GM19238 (cell line): ENCODE results near the gene TOPAZ1.
A peak's percentile ranks its signal among the peaks of the same experiment; 100 is the strongest.
"Not testable (repeated sequence)": the region's sequence is repeated elsewhere in the genome, so short reads cannot be mapped to it uniquely, and the experiment has no call there.

Experiments
- DNase-seq: peaks from one replicate; pipeline ENCODE4 v3.0.0; 2011; ENCODE audit warnings: low spot score; ENCODE audit not compliant: insufficient read length

The TOPAZ1 gene

DNA sequence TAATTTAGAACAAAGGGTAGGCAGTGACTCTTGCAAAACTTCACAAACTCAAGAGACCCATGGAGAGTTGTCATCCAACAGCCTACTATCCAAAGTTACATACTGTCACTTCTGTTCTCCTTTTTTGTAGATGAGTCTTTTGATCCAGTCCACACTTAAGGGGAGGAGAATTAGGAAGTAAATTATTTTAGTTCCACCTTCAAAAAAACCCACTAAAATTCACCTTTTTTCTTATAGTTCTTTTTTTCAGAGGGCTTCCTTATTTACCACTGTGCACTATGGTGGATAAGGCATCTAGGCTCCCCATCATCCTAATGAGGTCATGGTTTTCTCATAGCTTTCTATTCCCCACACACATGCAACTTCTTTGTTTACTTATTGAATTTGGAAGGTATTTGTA is 88.3 kb downstream of the TOPAZ1 start:
- no peak for DNase-seq

DNA sequence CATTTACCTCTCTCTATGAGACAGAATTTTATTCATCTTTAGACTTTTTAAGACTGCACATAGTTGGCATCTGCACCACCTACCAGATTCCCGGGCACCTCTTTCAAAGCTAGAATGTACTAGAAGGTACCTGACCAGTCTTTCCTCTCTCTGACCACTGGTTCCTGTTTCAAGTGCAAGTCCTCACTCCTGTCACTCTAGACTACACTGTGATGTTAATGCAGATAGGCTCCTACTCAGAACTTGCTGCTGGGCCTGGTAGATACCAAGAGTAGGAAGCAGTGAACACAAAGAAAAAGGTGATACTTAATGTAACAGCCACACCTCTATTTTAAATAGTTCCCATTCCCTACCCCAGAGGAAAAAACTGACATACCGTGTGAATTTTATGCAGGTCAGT is 88.8 kb downstream of the TOPAZ1 start:
- DNase-seq: no peak

DNA sequence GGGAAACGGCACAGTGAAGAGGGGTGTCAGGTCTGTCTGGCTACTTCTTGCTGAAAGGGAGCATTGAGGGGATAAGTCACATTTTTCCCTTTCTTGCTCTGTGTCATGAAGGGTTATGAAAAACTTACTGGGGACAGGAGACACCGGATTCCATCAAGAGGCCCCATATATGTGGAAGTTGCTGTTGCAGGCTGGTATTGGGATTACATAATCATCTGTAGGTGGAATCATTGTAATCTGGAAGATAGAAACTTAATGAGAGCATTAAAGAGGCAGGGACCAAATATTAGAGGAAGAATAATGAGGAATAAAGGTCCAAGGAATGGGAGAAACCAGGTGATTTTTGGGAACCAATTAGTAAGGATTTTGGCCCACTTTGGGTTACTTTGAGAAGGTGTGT is 92.6 kb downstream of the TOPAZ1 start:
- no peak for DNase-seq

DNA sequence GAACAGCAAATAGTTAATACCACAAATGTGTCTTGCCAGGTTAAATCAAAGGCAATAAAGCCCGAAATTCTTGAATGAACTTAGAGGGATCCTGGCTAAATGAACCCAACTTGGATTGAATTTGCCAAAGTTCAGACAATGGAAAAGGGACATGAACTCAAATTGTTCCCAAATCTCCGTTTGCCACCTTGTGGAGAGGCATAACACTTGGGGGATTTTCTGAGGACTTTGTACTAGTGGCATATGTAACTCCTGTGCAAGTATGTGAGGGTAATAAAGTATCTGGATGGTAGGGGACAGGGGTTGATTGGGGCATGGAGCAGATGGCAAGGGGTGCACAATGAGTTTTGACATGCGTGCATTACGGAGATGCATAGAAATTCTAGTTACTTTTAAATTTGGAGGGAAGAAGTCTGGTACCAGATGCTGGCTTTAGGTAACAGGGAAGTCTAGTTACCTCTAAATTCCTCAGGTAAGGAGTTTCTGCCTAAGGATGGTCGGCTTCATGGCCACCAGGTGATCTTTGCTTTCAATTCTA is 95.6 kb downstream of the TOPAZ1 start:
- no peak for DNase-seq

DNA sequence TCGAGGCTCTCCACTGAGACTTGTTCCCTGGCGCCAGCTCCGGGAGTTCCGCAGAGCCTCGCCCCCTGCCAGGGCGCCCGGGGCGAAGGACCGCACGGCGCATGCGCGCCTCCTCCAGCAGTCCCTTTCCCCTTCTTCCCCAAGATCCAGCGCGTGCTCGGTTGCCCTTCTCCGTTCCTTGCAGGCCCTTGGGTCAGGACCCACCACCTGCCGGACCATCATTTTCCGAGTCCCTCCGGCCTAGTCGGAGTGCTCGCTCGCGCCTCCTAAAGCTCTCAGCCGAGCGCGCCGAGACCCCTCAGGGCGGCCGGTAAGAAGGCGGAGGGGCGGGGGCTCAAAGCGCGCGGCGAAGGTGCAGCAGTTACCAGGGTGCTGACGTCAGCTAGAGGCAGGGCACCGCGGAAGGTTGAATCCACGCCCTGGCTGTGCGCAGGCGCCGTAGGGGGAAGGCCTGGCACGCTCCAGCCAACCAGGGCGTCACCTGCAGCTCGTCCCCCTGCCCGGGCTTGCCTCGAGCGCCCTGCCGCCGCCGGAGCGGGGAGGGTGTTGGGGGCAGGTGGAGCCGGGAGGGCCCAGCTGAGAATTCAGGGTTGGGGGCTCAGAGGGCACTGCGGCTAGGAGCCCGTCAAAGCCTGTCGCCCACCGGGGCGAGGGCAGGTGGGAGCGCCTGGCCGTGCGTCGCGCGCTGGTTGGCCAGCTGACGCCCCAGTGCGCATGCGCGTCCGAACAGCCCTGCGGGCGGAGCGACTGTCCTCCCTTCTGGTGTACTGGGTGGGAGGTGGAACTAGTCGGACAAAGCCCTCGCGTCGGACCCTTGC is 96.5 kb downstream of the TOPAZ1 start, which contains the start of gene TCAIM:
TSS of gene TCAIM (plus strand) at position 757 of the 818 bp plus-strand sequence. CDS start 16,017 bp downstream, outside the sequence.
- peak; percentile 94 for DNase-seq

DNA sequence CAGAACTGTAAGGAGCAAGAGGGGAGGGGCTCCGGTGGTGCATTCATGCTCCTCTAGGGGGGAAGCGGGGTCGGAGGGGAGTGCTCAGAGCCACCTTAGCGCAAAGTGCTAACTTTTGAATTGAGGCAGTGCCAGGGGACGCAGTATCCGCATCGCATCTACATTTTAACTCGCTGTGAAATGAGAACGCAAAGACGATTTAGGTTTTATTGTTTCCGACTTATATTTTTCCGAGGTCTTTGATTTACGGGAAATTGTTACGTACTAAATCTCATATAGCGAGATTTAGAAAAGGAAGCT is 97.1 kb downstream of the TOPAZ1 start:
- no peak for DNase-seq

DNA sequence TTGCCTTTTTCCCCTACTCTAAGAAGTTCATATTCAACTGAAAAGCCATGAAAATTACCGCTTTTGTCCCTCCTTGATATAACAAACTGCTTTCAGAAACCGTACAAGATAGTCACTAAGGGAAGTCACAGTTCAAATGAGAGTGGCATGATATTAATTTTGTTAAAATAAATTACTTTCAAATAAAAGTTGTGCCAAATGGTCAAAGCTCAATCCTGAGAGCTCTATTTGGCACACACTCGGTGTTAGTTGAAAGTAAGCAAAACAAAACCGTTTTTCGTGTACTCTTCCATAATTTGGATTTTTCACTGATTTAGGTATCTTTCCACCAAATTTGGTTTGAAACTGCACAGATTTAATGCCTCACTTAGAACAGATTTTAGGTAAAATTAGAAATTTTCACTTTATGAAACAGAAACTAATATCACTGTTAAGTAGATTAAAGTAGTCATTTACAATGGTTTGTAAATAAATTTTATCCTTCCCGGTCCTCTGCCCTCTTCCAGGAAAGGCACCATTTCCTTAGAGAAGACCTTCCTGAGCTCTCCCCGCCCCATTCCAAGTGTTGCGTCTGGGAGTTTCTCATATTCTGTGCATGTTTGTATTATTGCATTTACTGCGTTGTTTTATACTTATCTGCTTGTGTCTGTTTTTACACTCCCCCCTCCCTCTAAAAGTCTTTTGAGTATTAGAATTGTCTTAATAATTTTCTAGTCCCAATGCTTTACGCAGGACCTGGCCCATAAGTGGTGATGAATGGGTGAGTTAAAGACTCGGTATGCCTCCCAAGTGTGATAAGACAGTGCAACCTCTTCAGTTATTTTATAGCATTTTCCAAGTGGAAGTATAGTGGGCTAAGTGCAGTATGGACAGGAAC is 97.7 kb downstream of the TOPAZ1 start:
- DNase-seq: no peak

DNA sequence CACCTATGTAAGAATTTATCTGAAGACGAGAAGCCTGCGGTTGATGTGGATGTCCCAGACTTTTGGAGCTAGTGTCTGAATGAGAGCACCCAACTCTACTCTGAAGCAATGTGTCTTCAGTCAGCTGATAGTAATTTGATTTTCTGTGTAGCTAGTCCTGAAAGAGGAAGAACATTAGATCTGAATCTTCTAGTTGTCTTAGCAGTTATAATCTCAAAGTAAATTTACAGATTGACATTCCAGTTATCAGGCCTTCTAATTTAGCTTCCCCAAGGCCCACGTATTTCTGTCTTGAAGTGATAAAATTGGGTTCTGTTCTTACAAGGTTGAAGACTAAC is 98.3 kb downstream of the TOPAZ1 start:
- DNase-seq: no peak

DNA sequence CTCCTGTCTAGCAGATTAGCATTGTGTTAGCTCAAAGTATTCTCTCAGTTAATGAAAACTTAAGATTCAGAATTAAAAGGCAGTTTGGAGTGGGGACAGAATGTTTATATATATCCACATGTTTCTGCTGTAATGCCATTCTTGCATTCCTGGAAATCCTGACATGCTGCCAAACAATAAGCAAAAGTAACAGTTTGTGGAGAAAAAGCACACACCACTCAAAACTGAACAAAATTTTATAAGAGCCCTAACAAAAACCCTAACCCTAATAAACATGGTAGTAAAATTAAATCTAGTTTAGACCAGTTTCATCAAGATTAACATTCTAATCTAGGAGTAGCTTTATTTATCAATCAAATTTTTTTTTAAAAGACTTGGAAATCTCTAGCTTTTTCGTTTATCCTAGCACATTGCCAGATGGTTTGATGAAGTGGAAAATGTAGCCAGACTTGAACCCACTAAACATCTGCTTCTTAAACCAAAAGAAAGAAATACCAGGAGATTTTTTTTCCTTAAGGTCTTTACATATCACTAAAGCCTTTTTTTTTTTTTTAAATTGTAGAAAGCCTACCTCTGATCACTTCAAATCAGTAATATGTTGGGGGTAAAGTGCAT is 100.6 kb downstream of the TOPAZ1 start:
- no peak for DNase-seq

DNA sequence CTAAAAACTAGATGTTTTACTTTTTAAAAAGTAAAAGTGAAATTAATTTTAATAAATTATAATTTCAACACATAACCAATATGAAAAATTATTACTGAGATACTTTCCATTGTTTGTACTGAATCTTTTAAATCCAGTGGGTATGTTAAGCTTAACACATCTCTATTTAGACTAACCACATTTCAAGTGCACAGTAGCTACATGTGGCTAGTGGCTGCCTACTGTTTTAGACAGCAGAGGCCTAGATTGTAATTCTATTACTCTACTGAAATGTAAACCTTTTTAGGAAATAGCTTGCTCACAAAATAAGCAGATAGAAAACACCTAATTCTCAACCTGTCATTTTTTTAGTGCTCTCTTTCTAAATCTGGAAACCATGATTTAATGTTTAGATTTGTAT is 101.7 kb downstream of the TOPAZ1 start:
- no peak for DNase-seq

DNA sequence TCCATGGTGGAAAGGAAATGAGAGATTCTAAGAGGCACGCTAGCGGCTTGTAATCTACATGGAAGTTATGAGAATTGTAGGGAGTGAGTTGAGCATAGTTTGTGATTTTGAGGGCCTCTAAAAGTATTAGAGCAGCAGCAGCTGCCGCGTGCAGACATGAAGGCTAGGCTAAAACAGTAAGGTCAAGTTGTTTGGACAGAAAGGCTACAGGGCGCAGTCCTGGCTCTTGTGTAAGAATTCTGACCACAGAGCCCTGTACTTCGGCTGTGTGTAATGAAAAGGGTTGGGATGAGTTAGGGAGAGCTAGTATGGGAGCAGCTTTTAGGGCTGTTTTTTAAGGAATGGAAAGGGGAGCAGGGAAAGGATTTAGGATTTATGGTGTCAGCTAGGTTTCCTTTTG is 104.9 kb downstream of the TOPAZ1 start:
- not testable (repeated sequence) for DNase-seq

DNA sequence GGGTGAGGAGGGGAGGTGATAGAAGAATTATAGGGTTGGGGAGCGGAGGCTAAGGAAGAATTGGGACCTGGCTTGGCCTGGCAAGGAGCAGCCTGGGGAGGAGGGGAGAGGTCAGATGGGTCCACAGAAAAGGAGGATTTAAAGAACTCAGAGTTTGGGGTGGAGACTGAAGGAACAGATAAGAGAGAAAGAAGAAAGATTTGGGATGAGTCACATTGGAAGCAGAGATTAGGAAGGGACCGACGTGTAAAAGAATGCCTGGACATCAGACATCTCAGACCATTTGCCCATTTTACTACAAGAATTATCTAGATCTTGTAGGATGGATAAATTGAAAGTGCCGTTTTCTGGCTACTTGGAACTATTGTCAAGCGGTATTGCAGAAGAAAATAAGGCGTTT is 107.3 kb downstream of the TOPAZ1 start:
- no peak for DNase-seq

DNA sequence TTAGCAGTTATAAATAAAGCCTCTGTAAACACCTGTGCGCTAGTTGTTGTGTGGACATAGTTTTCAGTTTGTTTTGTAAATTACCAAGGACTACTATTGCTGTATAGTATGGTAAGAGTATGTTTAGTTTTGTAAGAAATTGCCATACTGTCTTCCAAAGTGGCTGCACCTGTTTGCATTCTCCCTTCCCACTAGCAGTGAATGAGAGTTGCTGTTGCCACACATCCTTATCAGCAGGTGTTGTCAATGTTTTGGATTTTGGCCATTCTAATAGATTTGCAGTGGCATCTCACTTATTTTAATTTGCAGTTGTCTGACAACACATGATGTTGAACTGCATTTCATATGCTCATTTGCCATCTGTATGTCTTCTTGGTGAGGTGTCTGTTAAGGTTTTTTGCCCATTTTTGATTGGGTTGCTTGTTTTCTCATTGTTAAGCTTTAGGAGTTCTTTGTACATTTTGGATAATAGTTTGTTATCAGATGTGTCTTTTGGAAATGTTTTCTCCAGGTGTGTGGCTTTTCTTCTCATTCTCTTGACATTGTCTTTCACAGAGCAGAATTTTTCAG is 111.8 kb downstream of the TOPAZ1 start:
- DNase-seq: no peak

DNA sequence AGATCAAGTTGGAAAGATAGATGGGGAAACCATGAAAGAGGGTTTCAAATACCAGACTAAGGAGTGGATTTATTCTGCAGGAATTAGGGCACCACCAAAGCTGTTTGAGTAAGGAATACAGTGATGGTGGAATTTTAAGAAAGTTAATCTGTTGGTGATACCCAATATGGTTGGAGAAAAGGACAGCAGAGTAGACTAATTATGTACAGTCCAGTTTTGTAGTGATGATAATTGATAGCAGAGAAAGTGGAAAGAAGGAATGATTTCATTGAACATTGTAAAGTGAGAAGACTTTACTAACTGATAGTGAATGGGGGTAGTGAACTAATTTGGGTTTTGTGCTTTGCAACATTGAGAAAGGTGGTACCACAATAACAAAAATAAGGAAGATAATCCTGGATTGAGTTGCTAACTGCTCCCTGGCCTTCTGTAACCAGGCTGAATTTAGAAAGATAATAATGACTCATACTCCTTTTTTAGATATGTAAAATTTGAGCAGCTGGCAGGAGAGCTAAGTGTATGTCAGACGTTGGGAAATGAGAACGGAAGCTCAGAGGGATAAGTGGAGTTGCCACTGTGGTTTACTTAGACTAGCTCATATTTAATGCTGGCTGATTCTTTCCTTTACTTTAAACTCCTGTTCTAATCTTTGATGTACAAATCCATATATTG is 113.8 kb downstream of the TOPAZ1 start:
- no peak for DNase-seq

DNA sequence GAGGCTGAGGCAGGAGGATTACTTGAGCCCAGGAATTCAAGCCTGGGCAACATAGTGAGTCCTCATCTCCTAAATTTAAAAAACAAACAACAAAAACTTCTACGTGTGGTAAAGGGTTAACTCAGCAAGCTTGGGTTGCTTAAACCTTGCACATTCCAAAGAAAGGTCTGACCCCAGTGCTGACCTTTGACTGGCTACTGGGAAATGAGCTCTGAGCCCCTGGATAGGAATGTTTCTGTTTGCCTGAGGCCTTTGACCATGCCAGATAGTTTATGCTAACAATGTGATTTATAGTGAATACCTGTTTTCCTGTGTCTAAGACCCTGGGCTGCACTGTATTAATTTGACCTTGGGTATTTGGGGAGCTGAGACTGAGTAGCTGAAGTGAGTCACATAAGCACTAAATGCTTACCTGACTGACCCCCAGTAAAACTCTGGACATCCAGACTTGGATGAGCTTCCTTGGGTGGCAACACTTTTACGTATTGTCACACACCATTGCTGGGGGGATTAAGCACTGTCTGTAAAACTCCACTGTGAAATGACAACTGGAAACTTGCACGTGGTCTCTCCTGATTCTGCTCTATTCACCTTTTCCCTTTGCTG is 117.6 kb downstream of the TOPAZ1 start:
- no peak for DNase-seq

DNA sequence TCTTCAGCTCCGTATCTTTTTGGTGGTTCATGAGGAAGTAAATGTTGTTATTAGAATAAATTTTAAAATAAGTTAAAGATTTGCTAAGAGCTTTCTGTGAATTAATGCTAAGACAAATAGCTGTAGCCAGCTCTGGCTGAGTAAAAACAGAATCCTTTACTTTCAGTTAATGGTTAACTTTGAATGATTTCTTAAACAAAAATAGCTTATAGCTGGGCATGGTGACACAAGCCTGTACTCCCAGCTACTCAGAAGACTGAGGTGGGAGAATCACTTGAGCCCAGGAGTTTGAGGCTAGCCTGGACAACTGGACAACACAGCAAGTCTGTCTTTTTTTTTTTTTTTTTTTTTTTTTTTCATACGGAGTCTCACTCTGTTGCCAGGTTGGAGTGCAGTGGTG is 121.9 kb downstream of the TOPAZ1 start:
- no peak for DNase-seq

DNA sequence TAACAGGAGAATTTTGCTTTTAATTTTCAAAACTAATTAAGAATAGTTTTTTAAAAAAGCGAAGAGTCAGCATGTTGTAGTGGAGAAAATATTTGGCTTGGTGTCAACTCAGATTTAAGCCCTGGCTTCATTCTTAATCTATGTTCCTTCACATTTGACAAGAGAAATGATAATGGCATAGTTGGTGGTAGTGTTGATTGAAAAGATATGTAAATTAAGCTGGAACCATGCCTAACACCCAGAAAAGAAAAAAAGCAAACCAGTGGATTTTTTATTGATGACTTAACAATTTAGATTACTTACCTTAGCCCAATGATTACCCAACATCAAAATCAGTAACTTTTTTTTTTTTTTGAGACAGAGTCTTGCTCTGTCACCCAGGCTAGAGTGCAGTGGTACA is 124.3 kb downstream of the TOPAZ1 start:
- DNase-seq: no peak

DNA sequence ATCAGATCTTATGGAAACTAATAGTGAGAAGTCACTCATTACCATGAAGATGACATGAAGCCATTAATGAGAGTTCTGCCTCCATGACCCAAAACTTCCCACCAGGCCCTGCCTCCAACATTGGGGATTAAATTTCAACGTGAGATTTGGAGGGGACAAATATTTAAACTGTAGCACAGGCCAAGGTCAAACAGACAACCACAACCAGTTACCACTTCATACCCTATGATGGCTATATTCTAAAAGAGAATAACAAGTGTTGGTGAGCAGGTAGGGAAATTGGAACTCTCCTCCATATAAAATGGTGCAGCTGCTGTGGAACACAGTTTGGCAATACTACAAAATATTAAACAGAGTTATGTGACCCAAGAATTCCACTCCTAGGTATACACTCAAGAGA is 133.8 kb downstream of the TOPAZ1 start:
- no peak for DNase-seq
